ENCODE measurements around the gene CMTM8. TPM values are rescaled to one million over a fixed set of nuclear protein-coding genes. Genes with fewer than 3 reads are reported as not detected.
"Not testable (repeated sequence)": the region's sequence is repeated elsewhere in the genome, so short reads cannot be mapped to it uniquely, and the experiment has no call there.

Gene CMTM8
- total RNA-seq, 1 experiment from 2014 or later = 11.2 TPM

DNA sequence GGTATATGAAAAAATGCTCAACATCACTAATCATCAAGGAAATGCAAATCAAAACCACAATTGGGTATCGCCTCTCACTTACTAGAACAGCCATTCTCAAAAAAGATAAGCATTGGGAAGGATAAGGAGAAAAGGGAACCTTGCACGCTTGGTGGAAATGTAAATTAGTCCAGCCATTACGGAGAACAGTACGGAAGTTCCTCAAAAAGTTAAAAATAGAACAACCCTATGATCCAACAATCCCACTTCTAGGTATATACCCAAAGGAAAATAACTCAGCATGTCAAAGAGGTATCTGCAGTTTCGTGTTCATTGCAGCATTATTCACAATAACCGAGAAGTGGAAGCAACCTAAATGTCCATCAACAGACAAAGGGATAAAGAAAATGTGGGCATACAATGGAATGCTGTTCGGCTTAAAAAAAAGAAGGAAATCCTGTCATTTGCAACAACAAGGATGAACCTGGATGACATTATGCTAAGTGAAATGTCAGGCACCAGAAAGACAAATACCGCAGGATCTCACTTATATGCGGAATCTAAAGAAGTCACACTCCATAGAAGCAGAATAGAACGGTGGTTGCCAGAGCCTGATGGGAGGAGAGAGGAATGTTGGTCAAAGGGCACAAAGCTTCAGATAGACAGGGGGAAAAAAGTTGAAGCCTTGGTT is 141.5 kb downstream of the CMTM8 start:
- DNase-seq (ENCODE audit: low read depth, low spot score) = no peak
- in situ Hi-C loops (cut with HindIII; ENCODE audit: low pct_unique_long_range_greater_than_20kb, low sequenced_read_pairs) = no loop called here

DNA sequence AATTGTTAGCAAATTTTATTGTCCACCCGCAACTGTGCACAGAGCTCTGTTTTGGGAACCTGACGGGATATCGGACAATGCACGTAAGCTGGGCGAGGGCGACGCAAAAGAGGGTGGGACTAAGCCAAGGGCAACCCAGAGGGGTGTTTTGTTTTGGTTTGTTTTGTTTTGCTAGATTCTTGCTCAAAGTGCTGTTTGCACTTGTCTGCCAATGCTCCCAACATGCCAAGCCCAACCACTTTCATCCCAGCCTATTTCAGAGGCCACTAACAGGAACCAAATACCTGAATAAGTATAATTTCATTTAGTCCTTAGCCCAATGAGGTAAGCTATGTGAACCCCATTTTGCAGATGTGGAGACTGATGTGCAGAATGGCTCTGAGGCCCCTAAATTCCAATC is 143.4 kb downstream of the CMTM8 start:
- no peak for DNase-seq (ENCODE audit: low read depth, low spot score)
- in situ Hi-C loops (cut with HindIII; ENCODE audit: low pct_unique_long_range_greater_than_20kb, low sequenced_read_pairs) = no loop called here

DNA sequence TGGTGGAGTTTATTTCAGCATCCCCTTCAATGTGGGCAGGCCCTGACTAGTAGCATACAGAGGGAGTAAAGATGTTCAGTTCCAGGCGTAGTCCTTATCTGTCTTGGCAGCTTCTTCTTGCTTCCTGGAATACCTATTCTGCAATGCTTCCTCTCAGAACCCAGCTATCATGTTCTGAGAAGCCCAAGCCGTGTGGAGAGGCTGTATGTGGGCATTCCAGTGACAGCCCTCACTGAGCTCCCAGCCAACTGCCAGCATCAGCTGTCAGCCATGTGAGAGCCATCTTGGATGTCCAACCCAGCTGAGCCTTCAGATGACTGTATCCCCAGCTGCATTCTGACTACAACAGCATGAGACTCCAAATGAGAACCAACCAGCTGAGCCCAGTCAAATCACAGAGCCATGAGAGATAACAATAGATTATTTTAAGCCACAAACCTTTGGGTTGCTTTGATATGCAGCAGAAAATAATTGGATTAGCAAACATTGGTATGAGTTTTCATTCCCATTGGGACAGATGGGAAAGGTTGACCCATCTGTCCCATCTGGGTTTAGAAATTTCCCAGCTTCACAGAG is 144.7 kb downstream of the CMTM8 start:
- in situ Hi-C loops (cut with HindIII; ENCODE audit: low pct_unique_long_range_greater_than_20kb, low sequenced_read_pairs) = no loop called here
- DNase-seq (ENCODE audit: low read depth, low spot score) = no peak

DNA sequence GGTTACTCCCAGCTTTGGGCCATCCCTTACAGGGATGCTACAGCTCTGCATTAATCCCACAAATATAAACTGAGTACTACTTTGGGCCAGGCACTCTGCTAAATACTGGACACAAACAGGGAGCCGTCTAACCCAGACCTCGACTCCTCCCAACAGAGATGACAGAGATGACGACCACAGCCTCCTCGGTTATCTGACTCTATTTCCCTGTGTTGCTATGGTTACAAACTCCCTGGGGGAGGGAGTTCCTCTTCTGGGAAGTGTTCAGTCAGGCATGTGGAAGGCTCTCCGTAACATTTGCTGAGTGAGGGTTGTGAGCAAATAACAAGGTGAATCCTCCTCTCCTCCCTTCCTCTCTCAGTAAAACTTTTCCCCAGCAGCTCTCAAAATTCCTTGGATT is 146.5 kb downstream of the CMTM8 start:
- in situ Hi-C loops (cut with HindIII; ENCODE audit: low pct_unique_long_range_greater_than_20kb, low sequenced_read_pairs) = no loop called here
- no peak for DNase-seq (ENCODE audit: low read depth, low spot score)

DNA sequence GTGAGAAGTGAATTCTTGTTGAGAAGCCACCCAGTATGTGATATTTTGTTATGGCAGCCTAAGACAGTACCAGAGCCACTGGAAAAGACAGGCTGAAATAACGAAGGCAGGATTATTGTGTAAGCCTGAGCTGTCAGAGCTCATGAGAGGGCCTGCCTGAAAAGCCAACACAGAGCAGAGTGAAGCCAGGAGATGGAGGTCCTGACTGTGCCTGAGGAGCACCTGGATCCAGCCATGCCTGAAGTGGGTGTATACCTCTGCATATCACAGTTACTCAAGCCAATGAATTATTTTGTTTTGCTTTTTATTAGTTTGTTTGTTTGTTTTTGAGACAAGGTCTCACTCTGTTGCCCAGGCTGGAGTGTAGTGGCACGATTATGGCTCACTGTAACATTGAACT is 149.0 kb downstream of the CMTM8 start:
- DNase-seq (ENCODE audit: low read depth, low spot score) = no peak
- in situ Hi-C loops (cut with HindIII; ENCODE audit: low pct_unique_long_range_greater_than_20kb, low sequenced_read_pairs) = no loop called here

DNA sequence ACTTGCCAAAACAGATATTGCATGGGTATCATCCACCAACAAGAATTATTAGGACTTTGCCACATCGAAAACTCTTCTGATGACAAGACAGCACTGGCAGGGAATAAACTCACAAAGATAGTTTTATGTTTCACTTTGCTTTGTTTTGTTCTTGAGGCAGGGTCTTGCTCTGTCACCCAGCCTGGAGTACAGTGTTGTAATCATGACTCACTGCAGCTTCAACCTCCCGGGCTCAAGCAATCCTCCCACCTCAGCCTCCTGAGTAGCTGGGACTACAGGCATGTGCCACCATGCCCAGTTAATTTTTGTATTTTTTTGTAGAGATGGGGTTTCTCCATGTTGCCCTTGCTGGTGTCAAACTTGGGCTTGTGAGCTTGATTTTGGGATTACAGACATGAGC is 151.1 kb downstream of the CMTM8 start:
- in situ Hi-C loops (cut with HindIII; ENCODE audit: low pct_unique_long_range_greater_than_20kb, low sequenced_read_pairs); DNase-seq (ENCODE audit: low read depth, low spot score): not testable (repeated sequence)

DNA sequence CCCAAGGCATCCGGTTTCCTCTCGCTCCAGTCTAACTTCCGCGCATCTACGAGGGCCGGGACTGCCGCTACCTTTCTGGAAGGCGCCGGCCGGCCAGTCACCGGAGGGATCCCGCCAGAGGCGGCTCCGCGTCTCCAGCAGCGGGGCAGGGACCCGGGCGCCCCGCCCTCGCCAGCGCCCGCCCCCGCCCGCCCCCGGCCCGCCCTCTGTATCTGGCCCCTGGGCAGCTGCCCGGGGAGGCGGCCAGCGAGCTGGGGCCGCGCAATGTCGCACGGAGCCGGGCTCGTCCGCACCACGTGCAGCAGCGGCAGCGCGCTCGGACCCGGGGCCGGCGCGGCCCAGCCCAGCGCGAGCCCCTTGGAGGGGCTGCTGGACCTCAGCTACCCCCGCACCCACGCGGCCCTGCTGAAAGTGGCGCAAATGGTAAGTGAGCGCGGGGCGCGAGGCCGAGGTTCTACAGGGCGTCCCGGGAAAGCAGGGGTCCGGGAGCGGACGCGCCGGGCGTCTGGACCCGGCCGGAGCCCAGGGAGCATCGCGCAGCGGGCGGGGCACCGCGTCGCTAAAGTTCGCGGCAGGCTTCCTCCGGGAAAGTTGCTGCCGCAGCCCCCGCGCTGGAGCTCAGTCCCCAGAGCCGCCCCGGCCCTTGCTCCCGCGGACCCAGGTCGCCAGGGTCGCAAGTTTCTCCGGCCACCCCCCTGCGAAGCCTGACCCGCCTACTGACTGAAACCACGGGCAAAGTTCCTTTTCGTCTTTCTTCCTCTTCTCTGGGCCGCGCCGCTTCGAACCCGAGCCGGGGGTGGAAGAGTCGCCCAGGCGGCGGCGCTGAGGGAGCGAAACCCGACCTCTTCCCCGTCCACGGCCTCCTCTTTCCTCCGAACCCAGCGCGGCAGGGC is 153.4 kb downstream of the CMTM8 start, which contains the start of gene CMTM7:
CMTM7 (plus strand) TSS at position 211 of the 893 bp plus-strand sequence; CDS start at position 265, 54 bp downstream.
- DNase-seq (ENCODE audit: low read depth, low spot score) = peak; percentile 67
- in situ Hi-C loops (cut with HindIII; ENCODE audit: low pct_unique_long_range_greater_than_20kb, low sequenced_read_pairs) = no loop called here

DNA sequence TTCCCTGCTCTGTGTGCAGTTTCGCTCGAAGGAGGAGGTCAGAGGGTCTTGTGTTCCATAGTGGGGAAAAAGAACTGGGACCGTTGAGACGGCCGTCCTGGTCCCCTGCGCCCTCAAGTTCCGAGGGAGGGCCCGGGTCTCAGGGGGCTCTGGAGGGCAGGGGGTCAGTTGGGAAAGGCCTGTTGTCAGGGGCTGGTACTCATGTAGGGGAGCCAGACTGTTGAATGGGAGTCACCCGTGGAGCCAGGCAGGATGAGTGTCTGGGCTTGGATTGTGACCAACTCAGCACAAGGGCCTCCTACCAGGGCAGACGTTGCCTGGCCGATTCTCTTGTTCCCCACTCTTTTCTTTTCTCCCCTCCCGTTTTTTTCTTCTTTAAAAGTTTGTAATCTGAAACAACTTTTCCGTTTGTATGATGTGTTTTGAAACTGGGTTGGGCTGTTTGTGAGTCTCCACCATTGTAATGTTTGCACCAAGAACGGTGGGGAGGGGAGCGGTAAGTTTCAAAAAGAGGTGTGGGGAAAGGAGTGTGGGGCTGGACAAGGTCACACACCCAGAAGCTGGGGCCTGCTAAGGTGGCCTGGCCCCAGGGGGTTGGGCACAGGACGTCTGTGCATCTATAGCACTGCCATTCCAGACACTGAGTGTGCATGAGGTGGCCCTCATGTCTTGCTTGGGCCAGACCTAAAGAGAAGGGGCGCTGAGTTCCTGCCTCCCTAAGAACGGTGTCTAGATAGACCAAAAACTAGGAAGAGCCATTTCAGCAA is 154.2 kb downstream of the CMTM8 start:
- no peak for DNase-seq (ENCODE audit: low read depth, low spot score)
- in situ Hi-C loops (cut with HindIII; ENCODE audit: low pct_unique_long_range_greater_than_20kb, low sequenced_read_pairs) = no loop called here

DNA sequence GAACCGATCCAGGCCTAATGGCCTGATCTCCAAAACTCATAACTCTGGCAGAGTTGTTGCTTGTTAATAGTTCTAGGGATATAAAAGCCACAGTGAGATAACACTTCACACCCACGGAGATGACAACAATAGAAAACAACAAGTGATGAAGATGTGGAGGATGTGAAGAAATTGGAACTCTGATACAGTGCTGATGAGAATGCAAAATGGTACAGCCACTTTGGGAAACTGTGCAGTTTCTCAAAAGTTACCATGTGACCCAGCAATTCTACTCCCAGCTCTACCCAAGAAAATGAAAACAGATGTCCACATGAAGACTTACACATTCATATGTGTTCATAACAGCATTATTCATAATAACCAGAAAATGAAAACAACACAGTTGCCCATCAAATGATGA is 157.0 kb downstream of the CMTM8 start:
- no peak for DNase-seq (ENCODE audit: low read depth, low spot score)
- in situ Hi-C loops (cut with HindIII; ENCODE audit: low pct_unique_long_range_greater_than_20kb, low sequenced_read_pairs) = no loop called here

DNA sequence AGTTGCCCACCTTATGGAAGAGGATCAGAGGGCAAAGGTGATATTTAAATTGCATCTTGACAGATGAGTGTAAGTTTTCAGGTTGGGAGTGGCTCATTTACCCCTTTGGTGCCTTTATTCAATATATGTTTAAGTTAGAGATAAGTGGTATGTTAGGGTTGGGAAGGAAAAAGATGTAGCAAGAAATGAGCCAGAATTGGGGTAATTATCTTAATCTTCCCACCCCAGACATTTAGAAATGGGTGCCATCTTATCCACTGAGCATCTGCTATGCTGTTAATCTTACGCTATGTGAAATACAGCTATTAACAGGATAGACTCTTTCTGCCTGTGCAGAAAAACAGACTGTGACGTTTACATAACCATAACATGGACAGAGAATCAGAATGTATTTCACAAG is 159.5 kb downstream of the CMTM8 start:
- DNase-seq (ENCODE audit: low read depth, low spot score) = no peak
- in situ Hi-C loops (cut with HindIII; ENCODE audit: low pct_unique_long_range_greater_than_20kb, low sequenced_read_pairs) = no loop called here

DNA sequence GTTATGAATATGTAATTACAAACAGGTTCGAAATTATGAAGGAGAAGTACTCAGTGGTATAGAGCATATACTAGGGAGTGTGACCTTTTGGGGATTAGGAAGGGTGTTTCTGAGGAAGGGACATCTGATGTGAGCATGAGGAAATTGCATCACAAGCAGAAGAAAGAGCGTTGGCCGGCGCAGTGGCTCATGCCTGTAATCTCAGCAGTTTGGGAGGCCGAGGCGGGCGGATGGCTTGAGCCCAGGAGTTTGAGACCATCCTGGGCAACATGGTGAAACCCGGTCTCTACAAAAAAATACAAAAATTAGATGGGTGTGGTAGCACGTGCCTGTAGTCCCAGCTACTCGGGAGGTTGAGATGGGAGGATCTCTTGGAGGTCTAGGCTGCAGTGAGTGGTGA is 160.1 kb downstream of the CMTM8 start:
- no peak for DNase-seq (ENCODE audit: low read depth, low spot score)
- in situ Hi-C loops (cut with HindIII; ENCODE audit: low pct_unique_long_range_greater_than_20kb, low sequenced_read_pairs) = no loop called here

DNA sequence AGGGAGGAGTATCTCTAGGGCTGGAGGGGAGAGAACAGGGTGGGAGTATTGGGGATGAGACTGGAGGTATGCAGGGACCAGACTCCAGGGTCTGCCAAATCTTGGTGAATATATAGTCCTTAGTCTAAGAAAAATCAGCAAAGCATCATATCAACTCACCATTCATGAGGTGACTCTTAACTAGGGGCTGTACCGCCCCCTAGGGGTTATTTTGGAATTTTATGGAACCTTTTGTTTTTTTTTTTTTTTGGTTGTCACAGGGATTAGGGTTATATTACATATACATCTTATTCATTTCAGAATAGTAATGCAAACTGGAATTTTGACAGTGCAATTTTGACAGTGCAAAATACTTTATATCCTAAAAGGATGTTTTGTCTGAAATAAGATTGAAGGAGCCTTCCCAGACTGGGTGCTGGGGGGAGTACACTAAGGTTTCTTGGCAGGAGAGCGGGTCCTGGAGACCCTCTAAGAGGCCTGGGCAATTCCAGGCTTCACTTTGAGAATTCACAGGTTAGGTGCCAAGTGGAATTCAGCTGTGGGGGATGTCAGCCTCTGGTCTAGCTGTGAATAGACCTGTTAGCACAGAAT is 160.6 kb downstream of the CMTM8 start:
- DNase-seq (ENCODE audit: low read depth, low spot score) = peak; percentile 80
- in situ Hi-C loops (cut with HindIII; ENCODE audit: low pct_unique_long_range_greater_than_20kb, low sequenced_read_pairs) = no loop called here

DNA sequence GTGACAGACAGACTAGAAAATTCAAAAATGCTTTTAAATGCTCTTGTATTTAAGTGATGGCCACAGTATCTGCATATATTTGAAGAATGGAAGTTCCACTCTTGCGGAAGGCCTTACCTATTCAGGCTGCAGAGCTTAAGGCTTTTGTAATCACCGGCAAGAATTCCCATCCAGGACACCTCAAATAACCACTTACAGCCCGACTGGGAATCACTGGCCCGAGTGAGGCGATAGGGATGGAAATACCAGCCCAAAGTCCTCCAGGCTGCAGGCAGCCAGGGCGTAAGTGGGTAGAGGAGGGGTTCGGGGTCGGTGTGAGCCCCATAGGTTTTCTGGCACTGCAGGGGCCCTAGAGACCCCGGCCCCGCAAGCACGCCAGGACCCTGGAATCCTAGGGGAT is 162.6 kb downstream of the CMTM8 start:
- no peak for DNase-seq (ENCODE audit: low read depth, low spot score)
- in situ Hi-C loops (cut with HindIII; ENCODE audit: low pct_unique_long_range_greater_than_20kb, low sequenced_read_pairs) = no loop called here

DNA sequence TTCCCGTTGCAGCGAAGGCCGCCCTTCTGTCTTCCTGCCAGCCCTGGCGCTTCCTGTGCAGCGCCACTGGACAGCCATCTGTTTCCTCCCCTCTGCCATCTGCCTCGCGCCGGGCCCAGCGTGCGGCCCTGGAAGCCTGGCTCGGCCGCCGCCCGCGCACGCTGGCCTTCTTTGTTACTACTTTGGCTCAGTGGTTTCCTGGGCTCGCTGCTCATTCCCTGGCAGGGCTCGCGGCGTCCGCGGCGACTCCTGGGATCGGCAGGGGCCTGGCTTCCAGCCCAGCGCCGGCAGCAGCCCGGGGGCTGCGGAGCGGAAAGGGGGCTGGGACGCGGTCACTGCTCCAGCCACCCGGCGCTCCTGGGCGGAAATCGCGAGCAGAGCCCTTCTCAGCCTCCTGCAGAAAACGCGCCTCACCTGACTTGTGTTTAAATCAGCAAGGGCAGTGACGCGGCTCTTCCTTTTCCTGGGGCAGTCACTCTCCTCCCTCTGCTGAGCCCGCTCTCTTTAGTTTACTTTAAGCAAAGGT is 163.1 kb downstream of the CMTM8 start:
- peak; percentile 84 for DNase-seq (ENCODE audit: low read depth, low spot score)
- in situ Hi-C loops (cut with HindIII; ENCODE audit: low pct_unique_long_range_greater_than_20kb, low sequenced_read_pairs) = no loop called here

DNA sequence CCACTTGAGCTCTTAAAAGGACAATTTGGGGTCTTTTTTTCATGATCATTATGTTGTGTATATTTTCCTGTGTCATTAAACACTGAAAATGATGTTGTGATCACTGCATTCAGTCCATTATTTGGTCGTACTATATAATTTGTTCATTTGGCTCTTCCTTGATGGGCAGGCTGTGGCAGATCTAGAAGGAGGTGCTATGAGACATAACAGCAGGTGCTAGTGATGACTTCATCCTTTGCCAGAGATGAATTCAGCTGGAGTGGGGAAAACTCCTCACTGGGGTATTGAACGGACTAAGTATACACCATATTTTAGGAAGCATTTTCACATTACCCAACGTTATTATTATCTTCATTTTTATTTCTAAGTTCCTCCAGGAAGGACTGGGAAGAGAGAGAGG is 165.2 kb downstream of the CMTM8 start:
- DNase-seq (ENCODE audit: low read depth, low spot score) = no peak
- in situ Hi-C loops (cut with HindIII; ENCODE audit: low pct_unique_long_range_greater_than_20kb, low sequenced_read_pairs) = no loop called here

DNA sequence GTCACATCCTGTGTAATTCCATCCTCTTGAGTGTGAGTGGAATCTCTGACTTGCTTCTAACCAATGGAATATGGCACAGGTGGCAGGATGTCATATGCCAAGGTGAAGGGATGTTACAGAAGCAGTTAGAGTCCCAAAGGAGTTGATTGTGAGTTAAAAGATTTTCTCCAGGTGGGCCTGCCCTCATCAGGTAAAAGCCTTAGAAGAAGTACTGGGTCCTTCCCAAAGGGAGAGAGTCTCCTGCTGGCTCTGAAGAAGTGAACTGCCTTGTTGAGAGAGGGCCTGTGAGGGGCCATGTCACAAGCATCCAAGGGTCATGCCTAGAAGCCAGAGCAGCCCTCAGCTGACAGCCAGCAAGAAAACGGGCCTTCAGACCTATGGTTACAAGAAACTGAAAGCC is 166.2 kb downstream of the CMTM8 start:
- in situ Hi-C loops (cut with HindIII; ENCODE audit: low pct_unique_long_range_greater_than_20kb, low sequenced_read_pairs) = no loop called here
- no peak for DNase-seq (ENCODE audit: low read depth, low spot score)

DNA sequence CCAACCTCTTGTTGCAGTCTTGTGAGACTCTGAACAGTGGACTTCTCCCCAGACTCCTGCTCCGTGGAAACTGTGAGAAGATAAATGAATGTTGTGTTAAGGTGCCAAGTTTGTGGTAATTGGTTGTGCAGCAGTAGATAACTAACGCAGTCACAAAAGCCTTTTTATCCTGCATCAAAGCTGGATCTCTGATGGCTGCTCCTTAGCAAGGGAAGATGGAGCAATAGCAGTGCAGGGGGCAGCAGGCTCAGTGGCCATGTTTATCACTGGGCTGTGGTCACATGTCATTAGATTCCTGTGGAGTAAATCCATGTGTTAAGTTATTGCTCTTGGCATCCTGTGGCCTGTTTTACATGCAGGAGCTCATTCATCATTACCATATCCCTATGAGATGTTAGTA is 166.7 kb downstream of the CMTM8 start:
- peak; percentile 82 for DNase-seq (ENCODE audit: low read depth, low spot score)
- in situ Hi-C loops (cut with HindIII; ENCODE audit: low pct_unique_long_range_greater_than_20kb, low sequenced_read_pairs) = no loop called here
